Tongue (tissue), 2 donors: Measurements from ENCODE around the gene BCAS4. TPM values are rescaled to one million over a fixed set of nuclear protein-coding genes. Genes with fewer than 3 reads are reported as not detected.
"Not testable (repeated sequence)": the region's sequence is repeated elsewhere in the genome, so short reads cannot be mapped to it uniquely, and the experiment has no call there.

Source experiments
- DNase-seq: peaks from one replicate; pipeline ENCODE4 v3.0.0-alpha.2; 2015
- total RNA-seq: library from RNA; depleted of rRNA; stranded (reverse); fragments of >200 nt; gene quantifications from one replicate; pipeline ENCODE4 v1.2.3, GENCODE V29; 2014

BCAS4 gene
- total RNA-seq, 1 donor from 2014 or later: 1.0 TPM

GRCh38 chr20:50876063-50876685 is 81.3 kb downstream of the BCAS4 start:
- no peak for DNase-seq

- no peak for DNase-seq
Observed at GRCh38 chr20:50876816-50877215, 82.0 kb downstream of the BCAS4 start.

GRCh38 chr20:50877232-50877743 is 82.4 kb downstream of the BCAS4 start:
- no peak for DNase-seq

GRCh38 chr20:50879649-50880550 is 85.0 kb downstream of the BCAS4 start:
- DNase-seq: no peak

GRCh38 chr20:50881759-50882424 is 87.0 kb downstream of the BCAS4 start:
- DNase-seq: not testable (repeated sequence)

- no peak for DNase-seq
Observed at GRCh38 chr20:50883856-50884255, 89.0 kb downstream of the BCAS4 start.

GRCh38 chr20:50885068-50885467 is 90.2 kb downstream of the BCAS4 start:
- DNase-seq: no peak

- DNase-seq: no peak
Observed at GRCh38 chr20:50885781-50886180, 90.9 kb downstream of the BCAS4 start.

GRCh38 chr20:50886184-50886790 is 91.4 kb downstream of the BCAS4 start:
- no peak for DNase-seq

- DNase-seq: no peak
Observed at GRCh38 chr20:50887576-50887975, 92.7 kb downstream of the BCAS4 start.

GRCh38 chr20:50891138-50891537 is 96.3 kb downstream of the BCAS4 start:
- no peak for DNase-seq

GRCh38 chr20:50892394-50892793 is 97.5 kb downstream of the BCAS4 start:
- no peak for DNase-seq

- no peak for DNase-seq
Observed at GRCh38 chr20:50893620-50894019, 98.8 kb downstream of the BCAS4 start.

- no peak for DNase-seq
Observed at GRCh38 chr20:50895111-50895830, 100.4 kb downstream of the BCAS4 start.

GRCh38 chr20:50898475-50898874 is 103.6 kb downstream of the BCAS4 start:
- DNase-seq: no peak

GRCh38 chr20:50900261-50900660 is 105.4 kb downstream of the BCAS4 start:
- DNase-seq: no peak

- no peak for DNase-seq
Observed at GRCh38 chr20:50901301-50901700, 106.4 kb downstream of the BCAS4 start.

- DNase-seq: no peak
Observed at GRCh38 chr20:50903353-50904051, 108.6 kb downstream of the BCAS4 start.

- no peak for DNase-seq
Observed at GRCh38 chr20:50904067-50904570, 109.3 kb downstream of the BCAS4 start.

GRCh38 chr20:50909413-50909812 is 114.6 kb downstream of the BCAS4 start:
- DNase-seq: no peak

- no peak for DNase-seq
Observed at GRCh38 chr20:50911030-50911429, 116.2 kb downstream of the BCAS4 start.
